Right renal pelvis (tissue), 4 donors: ENCODE data around the gene ZBTB39. TPM values are rescaled to one million over a fixed set of nuclear protein-coding genes. Genes with fewer than 3 reads are reported as not detected.
"Not testable (repeated sequence)": the region's sequence is repeated elsewhere in the genome, so short reads cannot be mapped to it uniquely, and the experiment has no call there.

Experiments
- DNase-seq, 4 donors: peaks; one replicate each; pipeline ENCODE4 v3.0.0-alpha.2; 2013; ENCODE audit warnings: low read depth in 4 of 4, low spot score in 3 of 4, missing footprints in 1 of 4
- polyA plus RNA-seq, 4 donors: library from polyadenylated mRNA; unstranded; fragments of 120-200 nt; gene quantifications; one replicate each; pipeline ENCODE4 v1.2.1, GENCODE V29; 2013; ENCODE audit not compliant: insufficient read length in 4 of 4

ZBTB39 gene
- polyA plus RNA-seq, 4 donors, result 11.7 to 13.8 (median 13.7) TPM

GRCh38 chr12:56982578-56983236, 23.6 kb downstream of the ZBTB39 start:
- not testable (repeated sequence) for DNase-seq

DNA sequence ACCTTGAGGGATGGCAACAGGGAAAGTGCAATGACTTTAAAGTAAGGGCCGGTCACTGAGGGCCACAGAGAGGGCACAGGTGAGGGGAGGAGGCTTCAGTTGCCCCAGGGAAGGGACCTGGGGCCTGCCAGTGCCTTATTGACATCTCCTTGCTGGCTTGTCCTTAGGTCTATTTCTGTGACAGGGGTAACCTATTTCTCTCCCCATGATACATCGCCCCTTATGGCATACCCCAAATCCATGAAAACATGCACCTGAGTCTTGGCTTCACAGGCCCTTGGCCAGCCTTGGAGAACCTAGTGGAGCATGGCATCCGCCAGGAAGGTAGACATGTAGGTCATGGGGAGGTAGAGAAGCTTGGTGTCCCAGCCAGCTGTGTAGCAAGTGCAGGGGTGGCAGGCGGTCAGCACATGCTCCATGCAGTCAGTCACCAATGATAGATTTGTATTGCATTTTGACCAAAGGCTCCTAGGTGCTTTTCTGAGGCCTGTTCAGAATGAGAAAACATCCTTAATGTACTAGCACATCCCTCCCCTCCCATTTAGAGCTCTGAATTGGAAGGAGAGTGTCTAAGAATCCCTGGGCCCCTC, 25.3 kb downstream of the ZBTB39 start:
- DNase-seq, result no peak

GRCh38 chr12:56980268-56980667, 26.1 kb downstream of the ZBTB39 start:
- no peak for DNase-seq

- DNase-seq, result no peak
These were observed 26.7 kb downstream of the ZBTB39 start for GRCh38 chr12:56979628-56980027.

- no peak for DNase-seq
These were observed 27.8 kb downstream of the ZBTB39 start for GRCh38 chr12:56978397-56979138.

- DNase-seq, result not testable (repeated sequence)
These were observed 29.0 kb downstream of the ZBTB39 start for GRCh38 chr12:56977361-56977760.

DNA sequence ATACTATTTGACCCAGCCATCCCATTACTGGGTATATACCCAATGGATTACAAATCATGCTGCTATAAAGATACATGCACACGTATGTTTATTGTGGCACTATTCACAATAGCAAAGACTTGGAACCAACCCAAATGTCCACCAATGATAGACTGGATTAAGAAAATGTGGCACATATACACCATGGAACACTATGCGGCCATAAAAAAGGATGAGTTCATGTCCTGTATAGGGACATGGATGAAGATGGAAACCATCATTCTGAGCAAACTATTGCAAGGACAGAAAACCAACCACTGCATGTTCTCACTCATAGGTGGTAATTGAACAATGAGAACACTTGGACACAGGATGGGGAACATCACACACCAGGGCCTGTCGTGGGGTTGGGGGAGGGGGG, 32.1 kb downstream of the ZBTB39 start:
- not testable (repeated sequence) for DNase-seq

DNA sequence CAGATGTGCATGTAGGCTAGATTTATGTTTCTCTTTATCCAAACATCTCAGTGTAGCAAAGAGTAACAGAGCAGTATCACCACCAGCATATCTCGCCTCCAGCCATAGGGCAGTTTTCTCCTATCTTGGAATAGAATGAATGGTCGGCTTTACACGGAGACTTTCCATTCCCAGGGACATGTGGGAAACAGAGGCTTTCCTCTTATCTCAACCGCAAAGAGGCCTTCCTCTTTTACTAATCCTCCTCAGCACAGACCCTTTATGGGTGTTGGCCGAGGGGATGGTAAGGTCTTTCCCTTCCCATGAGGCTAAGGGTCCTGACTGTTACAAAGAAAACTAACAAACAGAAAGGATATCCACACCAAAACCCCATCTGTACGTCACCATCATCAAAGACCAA, 37.4 kb downstream of the ZBTB39 start:
- DNase-seq, result not testable (repeated sequence)

GRCh38 chr12:56965997-56966642, 40.2 kb downstream of the ZBTB39 start:
- DNase-seq, result not testable (repeated sequence)

DNA sequence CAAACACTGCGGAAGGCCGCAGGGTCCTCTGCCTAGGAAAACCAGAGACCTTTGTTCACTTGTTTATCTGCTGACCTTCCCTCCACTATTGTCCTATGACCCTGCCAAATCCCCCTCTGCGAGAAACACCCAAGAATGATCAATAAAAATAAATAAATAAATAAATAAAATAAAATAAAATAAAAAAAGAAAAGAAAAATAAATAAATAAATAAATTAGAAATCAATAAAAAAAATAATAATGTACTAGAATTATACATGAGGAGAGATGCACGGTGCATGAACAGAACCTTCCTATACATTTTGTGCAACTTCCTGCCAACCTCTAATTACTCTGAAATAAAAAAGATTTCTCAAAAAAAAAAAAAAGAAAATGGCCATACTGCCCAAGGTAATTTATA, 41.2 kb downstream of the ZBTB39 start:
- DNase-seq, result not testable (repeated sequence)

DNA sequence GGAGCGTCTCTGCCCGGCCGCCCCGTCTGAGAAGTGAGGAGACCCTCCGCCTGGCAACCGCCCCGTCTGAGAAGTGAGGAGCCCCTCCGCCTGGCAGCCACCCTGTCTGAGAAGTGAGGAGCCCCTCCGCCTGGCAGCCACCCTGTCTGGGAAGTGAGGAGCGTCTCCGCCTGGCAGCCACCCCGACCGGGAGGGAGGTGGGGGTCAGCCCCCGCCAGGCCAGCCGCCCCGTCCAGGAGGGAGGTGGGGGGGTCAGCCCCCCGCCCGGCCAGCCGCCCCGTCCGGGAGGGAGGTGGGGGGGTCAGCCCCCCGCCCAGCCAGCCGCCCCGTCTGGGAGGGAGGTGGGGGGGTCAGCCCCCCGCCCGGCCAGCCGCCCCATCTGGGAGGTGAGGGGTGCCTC, 42.8 kb downstream of the ZBTB39 start:
- not testable (repeated sequence) for DNase-seq

- DNase-seq, result not testable (repeated sequence)
These were observed 44.1 kb downstream of the ZBTB39 start for GRCh38 chr12:56962247-56962646.

GRCh38 chr12:56958422-56958821, 47.9 kb downstream of the ZBTB39 start:
- no peak for DNase-seq

GRCh38 chr12:56957229-56958052, 48.9 kb downstream of the ZBTB39 start, which contains the start of gene RDH16:
Gene RDH16 (minus strand): TSS chr12:56957608. CDS start chr12:56957462, 146 bp downstream.
- no peak for DNase-seq

DNA sequence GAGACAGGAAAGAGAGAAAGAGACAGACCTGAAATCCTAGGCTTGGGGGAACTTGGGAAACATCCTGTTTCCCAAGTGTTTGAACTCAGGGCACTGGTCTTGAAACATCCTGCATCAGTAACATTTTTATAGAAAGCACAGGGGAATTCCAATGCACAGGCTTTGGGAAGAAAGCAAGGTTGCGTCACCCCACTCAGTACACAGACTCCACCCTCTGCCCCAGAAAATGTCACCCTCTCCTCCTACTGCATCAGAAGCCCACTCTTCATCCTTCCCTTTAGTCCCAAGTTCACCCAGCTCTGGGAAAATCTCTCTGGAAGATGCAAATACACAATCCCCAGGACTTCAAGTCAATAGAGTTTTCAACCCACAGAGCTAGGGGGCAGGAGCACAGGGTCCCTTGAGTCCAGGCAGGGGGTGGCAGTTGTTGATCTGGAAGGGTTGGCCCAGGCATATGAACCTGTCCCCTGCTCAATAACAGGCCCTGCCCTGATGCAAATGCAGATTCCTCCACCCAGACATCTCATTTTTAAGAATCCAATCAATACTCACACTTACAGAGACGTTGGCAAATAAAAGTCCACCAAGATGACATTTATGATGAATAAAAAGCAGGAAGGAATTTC, 50.6 kb downstream of the ZBTB39 start:
- no peak for DNase-seq

DNA sequence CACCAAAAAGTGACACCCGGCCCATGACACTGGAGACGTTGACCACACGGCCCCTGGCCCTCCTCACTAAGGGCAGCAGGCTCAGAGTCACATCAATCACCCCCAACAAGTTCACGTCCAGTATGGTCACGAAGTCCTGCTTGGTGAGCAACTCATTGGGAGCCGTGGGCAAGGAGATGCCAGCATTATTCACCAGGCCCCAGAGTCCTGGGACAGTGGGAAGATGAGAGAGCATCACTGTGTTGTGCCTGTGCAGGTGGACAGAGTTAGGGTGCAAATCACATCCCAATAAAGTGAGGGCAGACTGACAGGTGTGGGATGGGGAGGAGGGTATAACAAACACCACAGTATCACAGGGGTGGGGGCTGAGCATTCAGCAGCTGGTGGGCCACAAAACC, 51.4 kb downstream of the ZBTB39 start:
- DNase-seq, result no peak

DNA sequence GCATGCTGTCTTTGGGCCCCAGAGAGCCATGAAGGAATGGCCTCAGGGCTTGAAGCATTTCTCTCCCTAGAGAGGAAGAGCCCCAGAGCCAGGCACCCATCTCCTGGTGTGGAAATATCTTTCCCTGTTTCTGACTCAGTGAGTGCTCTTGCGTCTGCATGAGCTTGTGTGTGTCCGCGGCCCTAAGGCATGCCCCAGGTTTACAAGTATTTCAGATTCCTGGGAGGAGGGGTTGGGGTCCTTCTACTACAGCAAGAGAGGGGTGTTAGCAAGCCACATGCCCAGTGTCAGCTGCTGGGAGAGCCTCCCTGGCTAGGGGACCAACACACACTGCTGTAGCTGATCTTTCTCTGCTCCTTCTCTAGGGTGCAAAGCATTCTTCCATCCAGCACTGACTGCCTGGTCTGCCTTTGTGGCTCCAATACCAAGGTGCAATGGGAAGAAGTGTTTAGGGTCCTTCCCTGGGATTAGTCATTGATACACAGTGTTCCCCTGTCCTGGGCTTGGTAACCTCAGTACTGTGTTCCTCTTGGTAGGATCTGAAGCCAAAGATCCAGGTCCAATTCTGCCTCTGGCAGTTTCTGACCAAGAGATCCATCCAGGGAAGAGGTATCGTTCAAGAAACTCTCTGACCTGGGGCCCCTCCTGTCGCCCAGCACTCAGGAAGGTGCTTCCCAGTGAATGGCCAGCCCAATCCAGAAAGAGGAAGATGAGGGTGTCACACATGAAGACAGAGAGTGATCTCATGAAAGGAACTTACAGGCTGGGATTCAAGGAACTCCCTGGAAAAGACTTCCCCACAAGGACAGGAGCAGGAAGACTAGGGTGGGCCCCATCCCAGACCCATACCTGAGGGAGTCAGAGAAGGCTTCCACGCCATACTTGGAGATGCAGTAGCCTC, 52.0 kb downstream of the ZBTB39 start:
- DNase-seq, result no peak

- DNase-seq, result no peak
These were observed 53.0 kb downstream of the ZBTB39 start for GRCh38 chr12:56953314-56953713.
